CD14-positive monocyte (primary cell): ENCODE results near the gene IFNL2. TPM values are rescaled to one million over a fixed set of nuclear protein-coding genes. Genes with fewer than 3 reads are reported as not detected.
A peak's percentile ranks its signal among the peaks of the same experiment; 100 is the strongest.

Experiments used
- DNase-seq, 3 donors: peaks; one replicate each; pipeline ENCODE4 v3.0.0-alpha.2; 2011 to 2022
- H2AFZ ChIP-seq: 2 replicates; pipeline ENCODE4 v1.6.0; 2012; ENCODE audit warnings: mild to moderate bottlenecking, low read depth, low read length, inconsistent platforms; ENCODE audit not compliant: insufficient read depth, poor library complexity, severe bottlenecking
- H3K27ac ChIP-seq, 2 donors: 1 replicate in 1 of 2; 2 replicates in 1 of 2; pipeline ENCODE4 v1.5.1; 2012 to 2013; ENCODE audit warnings: low read length in 2 of 2, control low read depth in 1 of 2, inconsistent platforms in 1 of 2, low read depth in 1 of 2, mild to moderate bottlenecking in 1 of 2
- H3K27me3 ChIP-seq, 2 donors: one replicate each; pipeline versions ENCODE4 v1.6.0 to v1.6.1; 2011 to 2013; ENCODE audit warnings: low read length in 2 of 2; ENCODE audit not compliant: control insufficient read depth in 2 of 2, insufficient read depth in 2 of 2
- H3K36me3 ChIP-seq, 2 donors: replicated peaks in 1 of 2; 1 replicate in 1 of 2; 2 replicates in 1 of 2; pipeline versions ENCODE4 v1.5.1 to v1.6.1; 2012 to 2013; ENCODE audit warnings: low read length in 2 of 2, control low read depth in 1 of 2, inconsistent platforms in 1 of 2, mild to moderate bottlenecking in 1 of 2; ENCODE audit not compliant: insufficient read depth in 2 of 2, control insufficient read depth in 1 of 2
- H3K4me1 ChIP-seq, 2 donors: 1 replicate in 1 of 2; 2 replicates in 1 of 2; pipeline versions ENCODE4 v1.5.1 to v1.6.1; 2012 to 2013; ENCODE audit warnings: low read length in 2 of 2, control low read depth in 1 of 2, inconsistent platforms in 1 of 2, mild to moderate bottlenecking in 1 of 2, moderate library complexity in 1 of 2; ENCODE audit not compliant: insufficient read depth in 2 of 2, control insufficient read depth in 1 of 2
- H3K4me2 ChIP-seq: replicated peaks from 2 replicates; pipeline ENCODE3; 2012; ENCODE audit warnings: low read length, moderate library complexity, mild to moderate bottlenecking; ENCODE audit not compliant: poor library complexity, severe bottlenecking; ENCODE audit errors: extremely low read depth
- H3K4me3 ChIP-seq, 3 experiments: fragments of 200-600 bp in 1 of 3; sonication (generic) in 1 of 3; replicated peaks in 1 of 3; 1 replicate in 2 of 3; 2 replicates in 1 of 3; pipeline ENCODE4 v1.5.1; 2011 to 2013; ENCODE audit warnings: low read length in 3 of 3, mild to moderate bottlenecking in 3 of 3, control low read depth in 2 of 3, low read depth in 2 of 3, inconsistent platforms in 1 of 3, moderate library complexity in 1 of 3
- H3K79me2 ChIP-seq: 2 replicates; pipeline ENCODE4 v1.6.0; 2012; ENCODE audit warnings: mild to moderate bottlenecking, control low read depth, inconsistent platforms, low read length, moderate library complexity; ENCODE audit not compliant: insufficient read depth
- H3K9ac ChIP-seq: 2 replicates; pipeline ENCODE4 v1.6.0; 2017; ENCODE audit warnings: low read length, mild to moderate bottlenecking; ENCODE audit not compliant: insufficient read depth, poor library complexity, severe bottlenecking
- H3K9me3 ChIP-seq, 2 donors: replicated peaks in 1 of 2; 1 replicate in 1 of 2; 2 replicates in 1 of 2; pipeline versions ENCODE4 v1.5.1 to v1.6.1; 2012 to 2013; ENCODE audit warnings: low read length in 2 of 2, control low read depth in 1 of 2; ENCODE audit not compliant: control insufficient read depth in 1 of 2, insufficient read depth in 1 of 2
- H4K20me1 ChIP-seq: 2 replicates; pipeline ENCODE4 v1.6.0; 2012; ENCODE audit warnings: mild to moderate bottlenecking, low read length, control low read depth, moderate library complexity; ENCODE audit not compliant: insufficient read depth
- H3K27ac Mint-ChIP-seq, 7 donors: one replicate each; pipeline ENCODE4 v1.8.0; 2020; ENCODE audit warnings: mild to moderate bottlenecking in 7 of 7, mixed read lengths in 7 of 7, moderate library complexity in 6 of 7, inconsistent platforms in 2 of 7
- H3K27me3 Mint-ChIP-seq, 3 donors: one replicate each; pipeline ENCODE4 v1.8.0; 2021 to 2022; ENCODE audit warnings: low read depth in 3 of 3, mild to moderate bottlenecking in 3 of 3, mixed read lengths in 3 of 3, moderate library complexity in 3 of 3, inconsistent platforms in 1 of 3
- H3K36me3 Mint-ChIP-seq, 2 donors: one replicate each; pipeline ENCODE4 v1.8.0; 2020; ENCODE audit warnings: mixed read lengths in 2 of 2, inconsistent platforms in 1 of 2, mild to moderate bottlenecking in 1 of 2
- H3K4me1 Mint-ChIP-seq: one replicate; pipeline ENCODE4 v1.8.0; 2020; ENCODE audit warnings: mild to moderate bottlenecking, mixed read lengths
- H3K4me3 Mint-ChIP-seq, 2 donors: one replicate each; pipeline ENCODE4 v1.8.0; 2020; ENCODE audit warnings: mild to moderate bottlenecking in 2 of 2, mixed read lengths in 2 of 2, moderate library complexity in 1 of 2
- H3K9me3 Mint-ChIP-seq, 7 donors: one replicate each; pipeline ENCODE4 v1.8.0; 2020 to 2022; ENCODE audit warnings: mixed read lengths in 7 of 7, mild to moderate bottlenecking in 6 of 7, moderate library complexity in 6 of 7, inconsistent platforms in 2 of 7
- CTCF ChIP-seq: fragments of 200-600 bp; IDR thresholded peaks from one replicate; pipeline ENCODE4 v1.8.0; 2022; ENCODE audit warnings: antibody characterized with exemption, mild to moderate bottlenecking
- WGBS: methylation state at CpG from one replicate; pipeline ENCODE4 v1.1.5; 2013; ENCODE audit warnings: missing lambda C conversion rate; ENCODE audit not compliant: insufficient coverage; 5-methylcytosine and 5-hydroxymethylcytosine counted together
- intact Hi-C, 2 donors: fragments of 100-400 bp; cut with micrococcal nuclease; formaldehyde crosslinking; loops; one replicate each; pipeline versions ENCODE4 v1.15.0 to v1.15.1; 2023
- polyA plus RNA-seq, 3 donors: library from polyadenylated mRNA; depleted of rRNA in 1 of 3; unstranded in 2 of 3; stranded (reverse) in 1 of 3; fragments of 300-500 nt in 2 of 3; fragments of >200 nt in 1 of 3; fragmentation: Illumina TruSeq in 2 of 3; gene quantifications; 1 replicate in 2 of 3; 2 replicates in 1 of 3; pipeline ENCODE4 v1.2.3, GENCODE V29; 2012 to 2021

The IFNL2 gene
- polyA plus RNA-seq, 3 donors: not detected

GRCh38 chr19:39246951-39247669 is 21.1 kb upstream of the IFNL2 start:
- peak in 2 of 3 donors; percentile 1 to 12 for DNase-seq
- H3K9me3 Mint-ChIP-seq: peaks cover 0 to 5% (median 2%) of the 10 kb centered on the region in 7 donors

More at GRCh38 chr19:39246951-39247669, 21.1 kb upstream of the IFNL2 start:
- H2AFZ ChIP-seq: peak overlapping the region; percentile 21
- no peak overlapping the region for H3K27ac Mint-ChIP-seq
- TF ChIP-seq CTCF: no peak
- H3K9me3 ChIP-seq: no peaks in the 10 kb centered on the region
- peaks cover 2 to 24% of the 10 kb centered on the region in 2 donors for H3K27me3 ChIP-seq
- peaks cover 0 to 7% of the 10 kb centered on the region in 2 donors for H3K4me1 ChIP-seq
- peak overlapping the region in 1 of 2 donors; percentile 73 for H3K4me3 Mint-ChIP-seq
- H4K20me1 ChIP-seq: no peaks in the 10 kb centered on the region
- H3K4me3 ChIP-seq: no peak overlapping the region
- H3K27ac ChIP-seq: no peak overlapping the region
- no peak overlapping the region for H3K9ac ChIP-seq
- no peaks in the 10 kb centered on the region for H3K36me3 Mint-ChIP-seq
- H3K79me2 ChIP-seq: no peaks in the 10 kb centered on the region
- WGBS: 53% methylated on average over 40 of the region's 42 CpGs
- intact Hi-C loops: no loop called here
- no peak overlapping the region for H3K4me2 ChIP-seq
- H3K36me3 ChIP-seq: no peaks in the 10 kb centered on the region
- H3K4me1 Mint-ChIP-seq: peaks cover 4% of the 10 kb centered on the region
- H3K27me3 Mint-ChIP-seq: peaks cover 17 to 29% (median 26%) of the 10 kb centered on the region in 3 donors
